GM21717 (cell line): ENCODE data around the gene IL13RA1.
"Not testable (repeated sequence)": the region's sequence is repeated elsewhere in the genome, so short reads cannot be mapped to it uniquely, and the experiment has no call there.

ENCODE experiments used
- ATAC-seq: cut with Tn5 transposase; IDR thresholded peaks from one replicate; pipeline ENCODE4 v1.9.1; 2021; ENCODE audit warnings: mild to moderate bottlenecking, moderate library complexity; ENCODE audit not compliant: unreplicated experiment

The IL13RA1 gene

GRCh38 chrX:118727686-118728339 is 407 bp downstream of the IL13RA1 start:
- ATAC-seq, result peak; percentile 14

GRCh38 chrX:118729042-118729652 is 1.7 kb downstream of the IL13RA1 start:
- ATAC-seq, result no peak

GRCh38 chrX:118730500-118731247 is 3.3 kb downstream of the IL13RA1 start:
- ATAC-seq, result no peak

- ATAC-seq, result not testable (repeated sequence)
These were observed 5.1 kb downstream of the IL13RA1 start for GRCh38 chrX:118732551-118732950.

- ATAC-seq, result peak; percentile 69
These were observed 7.5 kb downstream of the IL13RA1 start for GRCh38 chrX:118734909-118735308.

GRCh38 chrX:118736394-118737010 is 9.1 kb downstream of the IL13RA1 start:
- peak; percentile 73 for ATAC-seq

GRCh38 chrX:118739577-118739976 is 12.2 kb downstream of the IL13RA1 start:
- no peak for ATAC-seq

GRCh38 chrX:118740276-118740889 is 13.0 kb downstream of the IL13RA1 start:
- ATAC-seq, result no peak

GRCh38 chrX:118742176-118742575 is 14.8 kb downstream of the IL13RA1 start:
- ATAC-seq, result no peak

GRCh38 chrX:118745570-118745969 is 18.2 kb downstream of the IL13RA1 start:
- no peak for ATAC-seq

- ATAC-seq, result peak; percentile 80
These were observed 24.8 kb downstream of the IL13RA1 start for GRCh38 chrX:118751950-118752783.

GRCh38 chrX:118755633-118756032 is 28.2 kb downstream of the IL13RA1 start:
- no peak for ATAC-seq

GRCh38 chrX:118756101-118756500 is 28.7 kb downstream of the IL13RA1 start:
- no peak for ATAC-seq

GRCh38 chrX:118758511-118758910 is 31.1 kb downstream of the IL13RA1 start:
- ATAC-seq, result no peak

GRCh38 chrX:118760025-118760424 is 32.6 kb downstream of the IL13RA1 start:
- no peak for ATAC-seq

GRCh38 chrX:118761939-118762707 is 34.7 kb downstream of the IL13RA1 start:
- ATAC-seq, result no peak

- no peak for ATAC-seq
These were observed 36.1 kb downstream of the IL13RA1 start for GRCh38 chrX:118763489-118763888.

GRCh38 chrX:118764122-118764521 is 36.7 kb downstream of the IL13RA1 start:
- ATAC-seq, result no peak

GRCh38 chrX:118770133-118770760 is 42.8 kb downstream of the IL13RA1 start:
- no peak for ATAC-seq
